Psoas muscle (tissue), 8 donors: ENCODE data around the gene KRT75. TPM values are rescaled to one million over a fixed set of nuclear protein-coding genes. Genes with fewer than 3 reads are reported as not detected.

Source experiments
- ATAC-seq, 4 donors: fragments of 200-7000 bp; cut with Tn5 transposase; one replicate each; pipeline ENCODE4 v1.9.1; 2020; ENCODE audit warnings: moderate library complexity in 3 of 4, mild to moderate bottlenecking in 2 of 4
- DNase-seq, 2 donors: peaks; one replicate each; pipeline ENCODE4 v3.0.0-alpha.2; 2020
- H3K27ac ChIP-seq: fragments of 200-600 bp; one replicate; pipeline ENCODE4 v1.8.0; 2022
- H3K27me3 ChIP-seq, 3 donors: fragments of 200-600 bp in 1 of 3; one replicate each; pipeline versions ENCODE4 v1.6.1 to v1.8.0; 2013 to 2022; ENCODE audit warnings: low read length in 2 of 3, mild to moderate bottlenecking in 2 of 3, moderate library complexity in 1 of 3; ENCODE audit not compliant: insufficient read depth in 3 of 3
- H3K36me3 ChIP-seq, 2 donors: fragments of 200-600 bp in 1 of 2; one replicate each; pipeline versions ENCODE4 v1.6.1 to v1.8.0; 2013 to 2022; ENCODE audit warnings: low read depth in 1 of 2, mild to moderate bottlenecking in 1 of 2, moderate library complexity in 1 of 2; ENCODE audit not compliant: insufficient read depth in 1 of 2
- H3K4me1 ChIP-seq: fragments of 200-600 bp; one replicate; pipeline ENCODE4 v1.8.0; 2022
- H3K4me3 ChIP-seq: fragments of 200-600 bp; one replicate; pipeline ENCODE4 v1.8.0; 2022; ENCODE audit warnings: mild to moderate bottlenecking
- H3K9me3 ChIP-seq: fragments of 200-600 bp; one replicate; pipeline ENCODE4 v1.8.0; 2022
- CTCF ChIP-seq: fragments of 200-600 bp; IDR thresholded peaks from one replicate; pipeline ENCODE4 v1.8.0; 2022; ENCODE audit warnings: antibody characterized with exemption
- WGBS, 3 donors: extraction: QIAGEN DNeasy Blood & Tissue Kit; methylation state at CpG; one replicate each; pipeline versions ENCODE4 v1.1.6 to v1.1.7; 2013; 5-methylcytosine and 5-hydroxymethylcytosine counted together
- intact Hi-C, 2 donors: fragments of 100-400 bp; cut with DNase I; formaldehyde crosslinking; loops; one replicate each; pipeline versions ENCODE4 v1.11.0 to v1.14.2; 2022
- polyA plus RNA-seq, 3 donors: library from polyadenylated mRNA; stranded (reverse); fragments of 200-250 nt; gene quantifications; one replicate each; pipeline ENCODE4 v1.2.3, GENCODE V29; 2013
- total RNA-seq, 4 donors: library from RNA; stranded (reverse); fragmentation: NEBNext Ultra II Directional in 2 of 4; extraction: Animal tissue kit (Norgen Biotek cat#: 25700) in 2 of 4; gene quantifications; one replicate each; pipeline versions ENCODE4 v1.2.1 to v1.2.4, GENCODE V29; 2021 to 2023
- donor health status: healthy with polysubstance abuse.
- donor health status: DM: no; HTN: no; CAD: no; lungs with moderate emphysema.
- donor health status: Bipolar disorder and iron deficiency.
- donor health status: healthy.
- donor health status: DM: yes; HTN: yes; CAD: no.
- donor health status: DM: no; HTN: no; CAD: no.
- donor health status: DM: no; HTN: no; CAD: no.
- donor health status: DM: yes; HTN: yes; CAD: no.

KRT75 gene
- total and polyA plus RNA-seq, 7 donors, result not detected

- no peaks in the 10 kb centered on the region for H3K27me3 ChIP-seq
- no peak overlapping the region for H3K27ac ChIP-seq
- WGBS, 3 donors, result 69 to 76% (median 75%) methylated on average over 4 of the region's 4 CpGs
- no peak overlapping the region for H3K4me3 ChIP-seq
- no peaks in the 10 kb centered on the region for H3K4me1 ChIP-seq
- TF ChIP-seq CTCF, result no peak
- intact Hi-C loops, result no loop called here
- no peak for ATAC-seq
- H3K36me3 ChIP-seq, result no peaks in the 10 kb centered on the region
- no peaks in the 10 kb centered on the region for H3K9me3 ChIP-seq
- DNase-seq, result no peak
Observed at GRCh38 chr12:52469853-52470252, 35.7 kb upstream of the KRT75 start.

GRCh38 chr12:52464897-52465296 lies 30.7 kb upstream of the KRT75 start:
- no peak for DNase-seq

GRCh38 chr12:52461693-52462092 lies 27.5 kb upstream of the KRT75 start:
- ATAC-seq, result no peak
- Histone ChIP-seq H3K27me3 (peaks cover 0 to 3% (median 2%) of the 10 kb centered on the region in 3 donors), H3K4me1 (no peaks in the 10 kb centered on the region), H3K9me3 (no peaks in the 10 kb centered on the region), H3K27ac (no peak overlapping the region), H3K36me3 (no peaks in the 10 kb centered on the region), H3K4me3 (no peak overlapping the region)
- TF ChIP-seq CTCF, result no peak
- no peak for DNase-seq
- 45 to 65% (median 49%) methylated on average over 5 of the region's 5 CpGs for WGBS, 3 donors
- intact Hi-C loops, result no loop called here

More at GRCh38 chr12:52464897-52465296, 30.7 kb upstream of the KRT75 start:
- intact Hi-C loops, result no loop called here
- Histone ChIP-seq H3K36me3 (no peaks in the 10 kb centered on the region), H3K27ac (no peak overlapping the region), H3K4me1 (no peaks in the 10 kb centered on the region), H3K4me3 (no peak overlapping the region), H3K9me3 (no peaks in the 10 kb centered on the region), H3K27me3 (peaks cover 0 to 3% (median 2%) of the 10 kb centered on the region in 3 donors)
- no peak for TF ChIP-seq CTCF
- WGBS, 3 donors, result 64 to 71% (median 65%) methylated on average over 2 of the region's 2 CpGs
- ATAC-seq, result no peak

GRCh38 chr12:52458861-52459260 lies 24.7 kb upstream of the KRT75 start:
- ATAC-seq (no peak), DNase-seq (no peak)
- no peaks in the 10 kb centered on the region for H3K4me1 ChIP-seq
- no peak for TF ChIP-seq CTCF
- intact Hi-C loops, result no loop called here
- H3K9me3 ChIP-seq, result no peaks in the 10 kb centered on the region
- WGBS, 3 donors, result 81 to 88% (median 82%) methylated on average over 5 of the region's 5 CpGs
- no peak overlapping the region for H3K4me3 ChIP-seq
- no peaks in the 10 kb centered on the region for H3K36me3 ChIP-seq
- H3K27ac ChIP-seq, result no peak overlapping the region
- H3K27me3 ChIP-seq, result peaks cover 0 to 2% (median 0%) of the 10 kb centered on the region in 3 donors

- ATAC-seq (no peak), DNase-seq (no peak)
- 79 to 90% (median 83%) methylated on average over 1 of the region's 1 CpG for WGBS, 3 donors
- H3K27ac ChIP-seq, result no peak overlapping the region
- H3K9me3 ChIP-seq, result no peaks in the 10 kb centered on the region
- no peaks in the 10 kb centered on the region for H3K36me3 ChIP-seq
- no peaks in the 10 kb centered on the region for H3K4me1 ChIP-seq
- intact Hi-C loops, result no loop called here
- H3K27me3 ChIP-seq, result no peaks in the 10 kb centered on the region
- H3K4me3 ChIP-seq, result no peak overlapping the region
- TF ChIP-seq CTCF, result no peak
Observed at GRCh38 chr12:52455821-52456220, 21.6 kb upstream of the KRT75 start.
